DND-41 (cell line): ENCODE measurements around the gene NPTXR.

Source experiments
- ATAC-seq: fragments of 200-7000 bp; cut with Tn5 transposase; 3 replicates; pipeline ENCODE4 v1.9.1; 2021; ENCODE audit warnings: low read depth; ENCODE audit not compliant: insufficient read depth
- DNase-seq: peaks from one replicate; pipeline ENCODE4 v3.0.0-alpha.2; 2020
- H2AFZ ChIP-seq: 2 replicates; pipeline ENCODE4 v1.6.0; 2012; ENCODE audit warnings: low read depth, low read length
- H3K27ac ChIP-seq: 2 replicates; pipeline ENCODE4 v1.5.1; 2012; ENCODE audit warnings: low read length, inconsistent platforms
- H3K27me3 ChIP-seq: fragments of 200-600 bp; sonication (generic); 2 replicates; pipeline ENCODE4 v1.6.0; 2012; ENCODE audit warnings: low read length, mild to moderate bottlenecking, inconsistent platforms; ENCODE audit not compliant: insufficient read depth, poor library complexity
- H3K36me3 ChIP-seq: 2 replicates; pipeline ENCODE4 v1.5.1; 2012; ENCODE audit warnings: low read length, inconsistent platforms; ENCODE audit not compliant: insufficient read depth
- H3K4me1 ChIP-seq: 2 replicates; pipeline ENCODE4 v1.5.1; 2012; ENCODE audit warnings: mild to moderate bottlenecking, low read length; ENCODE audit not compliant: insufficient read depth
- H3K4me2 ChIP-seq: 2 replicates; pipeline ENCODE4 v1.6.0; 2012; ENCODE audit warnings: mild to moderate bottlenecking, moderate library complexity, low read length, inconsistent platforms; ENCODE audit not compliant: insufficient read depth
- H3K4me3 ChIP-seq, 2 experiments: fragments of 200-600 bp in 1 of 2; shearing (Covaris generic) in 1 of 2; 2 replicates each; pipeline ENCODE4 v1.5.1; 2012 to 2016; ENCODE audit warnings: inconsistent platforms in 2 of 2, low read length in 2 of 2, mild to moderate bottlenecking in 2 of 2, low read depth in 1 of 2, moderate library complexity in 1 of 2
- H3K79me2 ChIP-seq: 2 replicates; pipeline ENCODE4 v1.6.0; 2012; ENCODE audit warnings: low read length, inconsistent platforms; ENCODE audit not compliant: insufficient read depth
- H3K9ac ChIP-seq: 2 replicates; pipeline ENCODE4 v1.6.0; 2012; ENCODE audit warnings: low read depth, mild to moderate bottlenecking, inconsistent platforms, low read length, moderate library complexity
- H3K9me3 ChIP-seq: 2 replicates; pipeline ENCODE4 v1.5.1; 2012; ENCODE audit warnings: low read length, moderate library complexity, mild to moderate bottlenecking, inconsistent platforms; ENCODE audit not compliant: insufficient read depth, severe bottlenecking
- H4K20me1 ChIP-seq: 2 replicates; pipeline ENCODE4 v1.6.0; 2012; ENCODE audit warnings: low read length; ENCODE audit not compliant: insufficient read depth
- EZH2 ChIP-seq: IDR thresholded peaks from 3 replicates; pipeline ENCODE4 v1.6.1; 2012; ENCODE audit warnings: borderline replicate concordance, low read depth, mild to moderate bottlenecking, moderate library complexity, low read length, inconsistent platforms; ENCODE audit not compliant: severe bottlenecking
- TF ChIP-seq, protein P1 (sequence below): IDR thresholded peaks from 2 replicates; pipeline ENCODE4 v1.5.1; 2012; ENCODE audit warnings: borderline replicate concordance, low read length, moderate library complexity, mild to moderate bottlenecking; ENCODE audit not compliant: poor library complexity, severe bottlenecking; ENCODE audit errors: extremely low read depth

Gene NPTXR

DNA sequence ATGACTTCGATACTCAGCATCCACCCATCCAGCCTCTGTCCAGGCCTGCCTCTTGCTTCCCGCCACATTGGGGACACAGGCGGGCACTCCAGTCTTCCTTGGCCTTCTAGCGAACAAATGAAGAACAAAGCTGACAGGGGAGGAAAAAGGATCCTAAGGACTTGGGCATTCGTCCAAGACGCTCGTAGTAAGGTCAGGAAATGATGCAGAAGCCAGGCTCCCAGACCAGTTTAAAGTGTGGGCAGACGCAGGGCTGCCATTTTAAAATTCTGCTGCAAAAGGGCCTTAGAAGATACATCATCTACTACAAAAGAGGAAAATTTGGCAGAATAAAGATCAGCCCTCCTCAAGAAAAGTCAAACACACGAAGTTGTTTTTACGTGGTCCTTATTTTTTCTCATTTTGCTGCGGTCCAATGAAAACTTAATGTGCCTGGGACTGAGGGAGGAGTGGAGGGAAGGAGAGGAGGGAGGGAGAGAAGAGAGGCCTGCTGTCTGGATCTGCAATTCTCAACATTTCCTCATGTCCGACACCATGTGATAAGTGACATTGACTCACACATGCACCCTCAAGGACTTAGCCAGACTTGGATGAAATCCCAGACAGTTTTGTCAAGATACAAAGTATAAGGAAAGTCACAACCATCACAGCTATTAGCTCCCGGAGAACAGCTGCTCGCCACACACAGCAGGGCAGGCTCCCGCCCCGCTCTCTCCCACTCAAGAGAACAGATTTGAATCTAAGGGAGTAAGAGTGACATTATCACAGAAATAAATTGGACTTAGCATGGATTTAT is 55.6 kb downstream of the NPTXR start:
- DNase-seq (no peak), ATAC-seq (no peak)
- Histone ChIP-seq H3K36me3 (peaks cover 8% of the 10 kb centered on the region; the same call in 1 of the 2 replicates), H3K27ac (no peak overlapping the region), H4K20me1 (peaks cover 5% of the 10 kb centered on the region), H3K9ac (no peak overlapping the region), H3K27me3 (no peaks in the 10 kb centered on the region), H3K9me3 (no peaks in the 10 kb centered on the region), H3K4me2 (no peak overlapping the region), H2AFZ (no peak overlapping the region), H3K79me2 (peaks cover 3% of the 10 kb centered on the region), H3K4me1 (peaks cover 9% of the 10 kb centered on the region), H3K4me3 (no peak overlapping the region)
- TF ChIP-seq, protein P1, sequence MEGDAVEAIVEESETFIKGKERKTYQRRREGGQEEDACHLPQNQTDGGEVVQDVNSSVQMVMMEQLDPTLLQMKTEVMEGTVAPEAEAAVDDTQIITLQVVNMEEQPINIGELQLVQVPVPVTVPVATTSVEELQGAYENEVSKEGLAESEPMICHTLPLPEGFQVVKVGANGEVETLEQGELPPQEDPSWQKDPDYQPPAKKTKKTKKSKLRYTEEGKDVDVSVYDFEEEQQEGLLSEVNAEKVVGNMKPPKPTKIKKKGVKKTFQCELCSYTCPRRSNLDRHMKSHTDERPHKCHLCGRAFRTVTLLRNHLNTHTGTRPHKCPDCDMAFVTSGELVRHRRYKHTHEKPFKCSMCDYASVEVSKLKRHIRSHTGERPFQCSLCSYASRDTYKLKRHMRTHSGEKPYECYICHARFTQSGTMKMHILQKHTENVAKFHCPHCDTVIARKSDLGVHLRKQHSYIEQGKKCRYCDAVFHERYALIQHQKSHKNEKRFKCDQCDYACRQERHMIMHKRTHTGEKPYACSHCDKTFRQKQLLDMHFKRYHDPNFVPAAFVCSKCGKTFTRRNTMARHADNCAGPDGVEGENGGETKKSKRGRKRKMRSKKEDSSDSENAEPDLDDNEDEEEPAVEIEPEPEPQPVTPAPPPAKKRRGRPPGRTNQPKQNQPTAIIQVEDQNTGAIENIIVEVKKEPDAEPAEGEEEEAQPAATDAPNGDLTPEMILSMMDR: no peak
- no peak for TF ChIP-seq EZH2

DNA sequence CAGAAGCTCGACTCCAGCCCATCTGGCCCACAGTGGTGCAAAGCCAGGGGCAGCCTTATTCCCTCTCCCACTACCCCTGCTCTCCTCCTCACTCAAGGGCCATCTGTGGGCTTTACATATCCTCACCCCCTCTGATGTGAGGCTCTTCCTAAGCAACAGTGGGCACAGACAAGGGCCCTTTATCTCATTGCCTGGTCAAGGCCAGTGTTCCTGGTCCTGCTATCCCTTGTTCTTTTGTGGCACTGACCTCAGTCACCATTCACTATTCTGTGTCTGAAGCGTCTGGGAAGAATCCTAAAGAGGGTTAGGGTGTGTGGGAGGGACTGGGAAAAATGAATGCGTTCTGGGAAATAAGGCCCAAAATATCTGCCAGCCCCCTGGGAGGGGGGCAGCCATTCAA is 57.2 kb downstream of the NPTXR start:
- Histone ChIP-seq H3K27ac (no peak overlapping the region), H3K9me3 (no peaks in the 10 kb centered on the region), H3K79me2 (no peaks in the 10 kb centered on the region), H3K27me3 (no peaks in the 10 kb centered on the region), H3K4me1 (no peaks in the 10 kb centered on the region), H4K20me1 (peaks cover 5% of the 10 kb centered on the region), H3K4me3 (no peak overlapping the region), H3K9ac (no peak overlapping the region), H3K4me2 (no peak overlapping the region), H2AFZ (no peak overlapping the region), H3K36me3 (peaks cover 8% of the 10 kb centered on the region; the same call in 1 of the 2 replicates)
- TF ChIP-seq EZH2: no peak
- TF ChIP-seq, protein P1: no peak
- ATAC-seq (no peak), DNase-seq (no peak)

DNA sequence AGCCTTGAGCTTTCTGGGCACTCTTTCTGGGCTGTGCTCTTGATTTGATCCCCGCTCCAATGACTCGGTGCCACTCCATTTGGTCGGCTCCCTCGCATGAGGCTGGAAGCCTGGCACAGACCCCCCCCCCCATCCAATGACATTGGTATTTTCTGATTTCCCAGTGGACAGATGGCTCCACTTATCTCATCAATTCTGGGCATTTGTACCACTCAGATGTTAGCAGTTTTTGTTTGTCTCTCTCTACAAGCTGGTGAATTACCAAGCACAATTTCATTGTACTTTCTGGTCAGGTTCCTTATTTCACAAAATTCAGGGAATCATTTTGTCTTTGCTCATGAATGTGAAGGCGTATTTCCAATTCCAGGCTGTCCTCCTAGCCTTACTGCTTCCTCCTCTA is 59.0 kb downstream of the NPTXR start:
- no peak for TF ChIP-seq EZH2
- TF ChIP-seq, protein P1: no peak
- H3K9ac ChIP-seq: no peak overlapping the region
- H3K9me3 ChIP-seq: no peaks in the 10 kb centered on the region
- H3K4me1 ChIP-seq: no peaks in the 10 kb centered on the region
- no peak overlapping the region for H3K4me3 ChIP-seq
- H3K27ac ChIP-seq: no peak overlapping the region
- no peak overlapping the region for H2AFZ ChIP-seq
- H4K20me1 ChIP-seq: peaks cover 5% of the 10 kb centered on the region
- peaks cover under 1% of the 10 kb centered on the region; the same call in 1 of the 2 replicates for H3K36me3 ChIP-seq
- H3K79me2 ChIP-seq: no peaks in the 10 kb centered on the region
- DNase-seq: no peak
- H3K4me2 ChIP-seq: no peak overlapping the region
- no peak for ATAC-seq
- H3K27me3 ChIP-seq: no peaks in the 10 kb centered on the region
